GM19035 (cell line): ENCODE data around the gene HMGN4.

Experiments used
- ATAC-seq: cut with Tn5 transposase; IDR thresholded peaks from one replicate; pipeline ENCODE4 v1.9.1; 2021; ENCODE audit not compliant: unreplicated experiment

The HMGN4 gene

GRCh38 chr6:26576929-26577719, 39.0 kb downstream of the HMGN4 start:
- ATAC-seq, result no peak

- no peak for ATAC-seq
Measured at GRCh38 chr6:26577720-26578072, 39.5 kb downstream of the HMGN4 start.

GRCh38 chr6:26578279-26578678, 40.1 kb downstream of the HMGN4 start:
- ATAC-seq, result no peak

- no peak for ATAC-seq
Measured at GRCh38 chr6:26578741-26579140, 40.6 kb downstream of the HMGN4 start.

- no peak for ATAC-seq
Measured at GRCh38 chr6:26581164-26581915, 43.2 kb downstream of the HMGN4 start.

GRCh38 chr6:26588965-26589364, 50.8 kb downstream of the HMGN4 start:
- no peak for ATAC-seq

- no peak for ATAC-seq
Measured at GRCh38 chr6:26592649-26593048, 54.5 kb downstream of the HMGN4 start.

- no peak for ATAC-seq
Measured at GRCh38 chr6:26593278-26594130, 55.3 kb downstream of the HMGN4 start.

GRCh38 chr6:26594131-26594498, 55.9 kb downstream of the HMGN4 start:
- no peak for ATAC-seq

GRCh38 chr6:26594730-26595632, 56.8 kb downstream of the HMGN4 start:
- ATAC-seq, result no peak

GRCh38 chr6:26595669-26596269, 57.6 kb downstream of the HMGN4 start:
- ATAC-seq, result peak; percentile 58
